ENCODE data around the gene NHS. TPM values are rescaled to one million over a fixed set of nuclear protein-coding genes. Genes with fewer than 3 reads are reported as not detected.
"Not testable (repeated sequence)": the region's sequence is repeated elsewhere in the genome, so short reads cannot be mapped to it uniquely, and the experiment has no call there.

The NHS gene
- total RNA-seq, 1 experiment from 2014 or later = 19.5 TPM

GRCh38 chrX:17441965-17442364 lies 67.0 kb downstream of the NHS start:
- H3K36me3 Mint-ChIP-seq (ENCODE audit: insufficient read depth, unreplicated experiment) = no peaks in the 10 kb centered on the region
- H3K4me1 Mint-ChIP-seq (ENCODE audit: low read depth, unreplicated experiment) = peaks cover 26% of the 10 kb centered on the region
- no peak for TF ChIP-seq CTCF (IDR thresholded peaks at IDR 0.05; ENCODE audit: unreplicated experiment)
- CTCF ChIA-PET = no interaction called here
- intact Hi-C loops (cut with micrococcal nuclease; ENCODE audit: unreplicated experiment) = no loop called here
- no peak overlapping the region for H3K4me3 Mint-ChIP-seq (ENCODE audit: low read depth, unreplicated experiment)
- no TSS peak for BruUV-seq (replicated peaks)
- no peak overlapping the region for H3K27ac Mint-ChIP-seq (ENCODE audit: unreplicated experiment)
- H3K9me3 Mint-ChIP-seq (ENCODE audit: low read depth, unreplicated experiment) = no peaks in the 10 kb centered on the region
- no peak for DNase-seq
- no peaks in the 10 kb centered on the region for H3K27me3 Mint-ChIP-seq (ENCODE audit: unreplicated experiment)

GRCh38 chrX:17442898-17443297 lies 67.9 kb downstream of the NHS start:
- intact Hi-C loops (cut with micrococcal nuclease; ENCODE audit: unreplicated experiment) = no loop called here
- BruUV-seq (replicated peaks) = no TSS peak
- Mint-ChIP-seq H3K36me3 (ENCODE audit: insufficient read depth, unreplicated experiment) (no peaks in the 10 kb centered on the region), H3K27ac (ENCODE audit: unreplicated experiment) (no peak overlapping the region), H3K9me3 (ENCODE audit: low read depth, unreplicated experiment) (no peaks in the 10 kb centered on the region), H3K27me3 (ENCODE audit: unreplicated experiment) (no peaks in the 10 kb centered on the region), H3K4me1 (ENCODE audit: low read depth, unreplicated experiment) (peaks cover 35% of the 10 kb centered on the region), H3K4me3 (ENCODE audit: low read depth, unreplicated experiment) (no peak overlapping the region)
- DNase-seq = no peak
- no peak for TF ChIP-seq CTCF (IDR thresholded peaks at IDR 0.05; ENCODE audit: unreplicated experiment)
- CTCF ChIA-PET = no interaction called here

- no peaks in the 10 kb centered on the region for H3K36me3 Mint-ChIP-seq (ENCODE audit: insufficient read depth, unreplicated experiment)
- TF ChIP-seq CTCF (IDR thresholded peaks at IDR 0.05; ENCODE audit: unreplicated experiment) = no peak
- no peaks in the 10 kb centered on the region for H3K27me3 Mint-ChIP-seq (ENCODE audit: unreplicated experiment)
- peaks cover 41% of the 10 kb centered on the region for H3K4me1 Mint-ChIP-seq (ENCODE audit: low read depth, unreplicated experiment)
- CTCF ChIA-PET = no interaction called here
- no peak overlapping the region for H3K4me3 Mint-ChIP-seq (ENCODE audit: low read depth, unreplicated experiment)
- no TSS peak for BruUV-seq (replicated peaks)
- H3K27ac Mint-ChIP-seq (ENCODE audit: unreplicated experiment) = no peak overlapping the region
- DNase-seq = no peak
- intact Hi-C loops (cut with micrococcal nuclease; ENCODE audit: unreplicated experiment) = no loop called here
- no peaks in the 10 kb centered on the region for H3K9me3 Mint-ChIP-seq (ENCODE audit: low read depth, unreplicated experiment)
Observed at GRCh38 chrX:17443556-17443955, 68.6 kb downstream of the NHS start.

- H3K9me3 Mint-ChIP-seq (ENCODE audit: low read depth, unreplicated experiment); H3K27me3 Mint-ChIP-seq (ENCODE audit: unreplicated experiment); H3K36me3 Mint-ChIP-seq (ENCODE audit: insufficient read depth, unreplicated experiment); BruUV-seq (replicated peaks); H3K27ac Mint-ChIP-seq (ENCODE audit: unreplicated experiment); DNase-seq; intact Hi-C loops (cut with micrococcal nuclease; ENCODE audit: unreplicated experiment); H3K4me3 Mint-ChIP-seq (ENCODE audit: low read depth, unreplicated experiment): not testable (repeated sequence)
- CTCF ChIA-PET = interaction anchor here (1.5 kb wide), 1 partner anchor 34 kb away, joined by 5 read pairs; no protein-coding TSS in a partner anchor
- H3K4me1 Mint-ChIP-seq (ENCODE audit: low read depth, unreplicated experiment) = peaks cover 40% of the 10 kb centered on the region
Observed at GRCh38 chrX:17446269-17446668, 71.3 kb downstream of the NHS start.

GRCh38 chrX:17448188-17448587 lies 73.2 kb downstream of the NHS start:
- Mint-ChIP-seq H3K27ac (ENCODE audit: unreplicated experiment) (no peak overlapping the region), H3K4me3 (ENCODE audit: low read depth, unreplicated experiment) (no peak overlapping the region), H3K9me3 (ENCODE audit: low read depth, unreplicated experiment) (no peaks in the 10 kb centered on the region), H3K36me3 (ENCODE audit: insufficient read depth, unreplicated experiment) (no peaks in the 10 kb centered on the region), H3K4me1 (ENCODE audit: low read depth, unreplicated experiment) (peaks cover 28% of the 10 kb centered on the region), H3K27me3 (ENCODE audit: unreplicated experiment) (no peaks in the 10 kb centered on the region)
- intact Hi-C loops (cut with micrococcal nuclease; ENCODE audit: unreplicated experiment) = no loop called here
- CTCF ChIA-PET = interaction anchor here (0.6 kb wide), 1 partner anchor 148 kb away, joined by 6 read pairs; no protein-coding TSS in a partner anchor
- DNase-seq = no peak
- no TSS peak for BruUV-seq (replicated peaks)
- no peak for TF ChIP-seq CTCF (IDR thresholded peaks at IDR 0.05; ENCODE audit: unreplicated experiment)

All from Calu3 (cell line).